Thyroid gland (tissue), 4 donors: Measurements from ENCODE around the gene CAST. TPM values are rescaled to one million over a fixed set of nuclear protein-coding genes. Genes with fewer than 3 reads are reported as not detected.

Experiments used
- DNase-seq, 2 donors: peaks; one replicate each; pipeline ENCODE4 v3.0.0-alpha.2; 2019
- H3K27ac ChIP-seq, 3 donors: fragments of 200-600 bp; sonication (generic); 1 replicate in 2 of 3; 2 replicates in 1 of 3; pipeline ENCODE4 v1.5.1; 2016 to 2019; ENCODE audit warnings: mild to moderate bottlenecking in 1 of 3, moderate library complexity in 1 of 3
- H3K27me3 ChIP-seq: fragments of 200-600 bp; sonication (generic); one replicate; pipeline ENCODE4 v1.5.1; 2019
- H3K36me3 ChIP-seq, 2 donors: fragments of 200-600 bp; sonication (generic); one replicate each; pipeline ENCODE4 v1.5.1; 2016 to 2019
- H3K4me1 ChIP-seq, 2 donors: fragments of 200-600 bp; sonication (generic); one replicate each; pipeline ENCODE4 v1.5.1; 2017 to 2019
- H3K4me3 ChIP-seq, 3 donors: fragments of 200-600 bp; sonication (generic); replicated peaks in 1 of 3; 1 replicate in 2 of 3; 2 replicates in 1 of 3; pipeline ENCODE4 v1.5.1; 2016; ENCODE audit warnings: mild to moderate bottlenecking in 1 of 3
- H3K9me3 ChIP-seq: fragments of 200-600 bp; sonication (generic); one replicate; pipeline ENCODE4 v1.5.1; 2017
- POLR2A ChIP-seq, 2 donors: fragments of 450-650 bp; IDR thresholded peaks; one replicate each; pipeline ENCODE4 v1.6.1; 2017; ENCODE audit warnings: antibody characterized with exemption in 2 of 2, mild to moderate bottlenecking in 2 of 2, moderate library complexity in 1 of 2
- WGBS, 2 donors: methylation state at CpG; one replicate each; pipeline ENCODE4 v1.1.5; 2017; 5-methylcytosine and 5-hydroxymethylcytosine counted together
- intact Hi-C: fragments of 100-400 bp; cut with DNase I; formaldehyde crosslinking; loops from one replicate; pipeline ENCODE4 v1.15.1; 2023
- total RNA-seq, 4 donors: library from RNA; depleted of rRNA; stranded (reverse); fragments of >200 nt; gene quantifications; one replicate each; pipeline ENCODE4 v1.2.3, GENCODE V29; 2016
- TF ChIP-seq, protein P1 (sequence below), 6 experiments: fragments of 200-600 bp in 3 of 6; fragments of 450-650 bp in 3 of 6; sonication (generic) in 3 of 6; IDR thresholded peaks; one replicate each; pipeline ENCODE4 v1.5.1; 2016 to 2019; ENCODE audit warnings: antibody characterized with exemption in 6 of 6, mild to moderate bottlenecking in 2 of 6, inconsistent platforms in 1 of 6, moderate library complexity in 1 of 6

Gene CAST
- total RNA-seq, 4 donors from 2014 or later = 177 to 278 (median 236) TPM

DNA sequence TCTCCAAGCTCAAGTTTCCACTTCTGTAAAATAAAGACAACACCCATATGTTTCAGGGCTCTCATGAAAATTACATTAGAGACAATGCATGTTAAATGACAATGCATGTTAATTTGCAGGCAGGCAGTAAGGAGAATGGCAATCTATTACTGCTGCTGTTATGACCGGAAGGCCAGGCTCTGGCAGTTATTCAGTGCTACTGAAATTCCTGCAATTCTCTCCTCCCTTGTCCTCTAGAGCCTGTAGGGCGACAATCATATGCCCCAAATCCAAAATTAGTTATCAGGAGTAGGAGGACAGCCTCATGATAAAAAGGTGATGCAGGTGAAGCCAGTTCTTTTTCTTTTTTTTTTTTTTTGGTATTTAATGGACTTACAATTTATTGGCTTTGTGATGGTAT is 42.2 kb upstream of the CAST start:
- no peak overlapping the region for H3K27ac ChIP-seq
- 83 to 87% methylated on average over 2 of the region's 2 CpGs for WGBS, 2 donors
- no peak for TF ChIP-seq POLR2A (IDR thresholded peaks at IDR 0.05)
- TF ChIP-seq, protein P1, sequence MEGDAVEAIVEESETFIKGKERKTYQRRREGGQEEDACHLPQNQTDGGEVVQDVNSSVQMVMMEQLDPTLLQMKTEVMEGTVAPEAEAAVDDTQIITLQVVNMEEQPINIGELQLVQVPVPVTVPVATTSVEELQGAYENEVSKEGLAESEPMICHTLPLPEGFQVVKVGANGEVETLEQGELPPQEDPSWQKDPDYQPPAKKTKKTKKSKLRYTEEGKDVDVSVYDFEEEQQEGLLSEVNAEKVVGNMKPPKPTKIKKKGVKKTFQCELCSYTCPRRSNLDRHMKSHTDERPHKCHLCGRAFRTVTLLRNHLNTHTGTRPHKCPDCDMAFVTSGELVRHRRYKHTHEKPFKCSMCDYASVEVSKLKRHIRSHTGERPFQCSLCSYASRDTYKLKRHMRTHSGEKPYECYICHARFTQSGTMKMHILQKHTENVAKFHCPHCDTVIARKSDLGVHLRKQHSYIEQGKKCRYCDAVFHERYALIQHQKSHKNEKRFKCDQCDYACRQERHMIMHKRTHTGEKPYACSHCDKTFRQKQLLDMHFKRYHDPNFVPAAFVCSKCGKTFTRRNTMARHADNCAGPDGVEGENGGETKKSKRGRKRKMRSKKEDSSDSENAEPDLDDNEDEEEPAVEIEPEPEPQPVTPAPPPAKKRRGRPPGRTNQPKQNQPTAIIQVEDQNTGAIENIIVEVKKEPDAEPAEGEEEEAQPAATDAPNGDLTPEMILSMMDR (IDR thresholded peaks at IDR 0.05) = no peak
- intact Hi-C loops = loop anchor here (10.0 kb wide), 2 partner anchors 75 to 105 kb away; no protein-coding TSS in a partner anchor
- no peaks in the 10 kb centered on the region for H3K36me3 ChIP-seq
- no peak for DNase-seq
- H3K27me3 ChIP-seq = no peaks in the 10 kb centered on the region
- H3K4me1 ChIP-seq = no peaks in the 10 kb centered on the region
- no peak overlapping the region for H3K4me3 ChIP-seq
- H3K9me3 ChIP-seq = no peaks in the 10 kb centered on the region

DNA sequence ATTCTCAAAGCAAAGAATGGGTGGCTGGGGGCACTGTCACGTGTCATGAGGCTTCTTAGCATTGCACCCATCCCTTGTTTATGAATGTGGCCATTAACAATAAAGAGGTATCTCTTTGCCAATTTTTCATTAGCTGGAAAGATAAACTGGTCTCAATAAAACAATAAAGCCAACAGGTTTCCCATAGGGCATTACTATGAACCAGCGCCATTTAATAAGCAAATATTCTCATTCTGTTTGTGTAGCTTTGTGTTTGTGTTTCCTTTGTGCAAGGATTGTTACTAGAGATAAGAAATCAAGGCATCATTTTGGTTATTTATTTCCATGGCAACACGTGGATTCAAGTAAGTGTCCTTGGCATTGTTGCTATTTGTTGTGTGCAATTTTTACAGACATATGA is 37.6 kb upstream of the CAST start:
- no peak overlapping the region for H3K4me3 ChIP-seq
- 71 to 78% methylated on average over 3 of the region's 3 CpGs for WGBS, 2 donors
- intact Hi-C loops = no loop called here
- no peak for DNase-seq
- H3K27me3 ChIP-seq = no peaks in the 10 kb centered on the region
- TF ChIP-seq, protein P1 (IDR thresholded peaks at IDR 0.05) = no peak
- no peak for TF ChIP-seq POLR2A (IDR thresholded peaks at IDR 0.05)
- no peaks in the 10 kb centered on the region for H3K4me1 ChIP-seq
- H3K36me3 ChIP-seq = no peaks in the 10 kb centered on the region
- no peak overlapping the region for H3K27ac ChIP-seq
- no peaks in the 10 kb centered on the region for H3K9me3 ChIP-seq

DNA sequence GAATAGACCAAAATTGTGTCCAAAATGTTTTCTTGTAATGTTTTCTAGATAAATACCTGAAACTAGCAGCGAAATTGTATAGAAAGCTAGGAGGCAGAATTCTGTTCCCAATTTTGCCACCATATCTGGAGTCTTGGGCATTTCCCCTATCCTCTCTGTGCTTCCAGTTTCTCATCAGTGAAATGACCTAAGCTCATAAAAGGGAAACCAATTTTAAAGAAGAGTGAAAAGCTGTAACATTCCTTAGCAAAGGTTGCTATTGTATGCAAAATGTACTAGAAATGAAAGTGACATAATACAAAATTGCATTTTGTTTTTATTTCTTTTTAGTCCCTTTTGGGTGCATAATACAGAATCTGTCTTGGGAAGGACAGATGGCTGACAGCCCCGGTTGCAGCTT is 36.8 kb upstream of the CAST start:
- TF ChIP-seq, protein P1 (IDR thresholded peaks at IDR 0.05) = no peak
- TF ChIP-seq POLR2A (IDR thresholded peaks at IDR 0.05) = no peak
- H3K4me3 ChIP-seq = no peak overlapping the region
- H3K36me3 ChIP-seq = no peaks in the 10 kb centered on the region
- DNase-seq = no peak
- intact Hi-C loops = no loop called here
- H3K27ac ChIP-seq = no peak overlapping the region
- 75 to 88% methylated on average over 2 of the region's 2 CpGs for WGBS, 2 donors
- H3K27me3 ChIP-seq = no peaks in the 10 kb centered on the region
- H3K4me1 ChIP-seq = no peaks in the 10 kb centered on the region
- no peaks in the 10 kb centered on the region for H3K9me3 ChIP-seq

DNA sequence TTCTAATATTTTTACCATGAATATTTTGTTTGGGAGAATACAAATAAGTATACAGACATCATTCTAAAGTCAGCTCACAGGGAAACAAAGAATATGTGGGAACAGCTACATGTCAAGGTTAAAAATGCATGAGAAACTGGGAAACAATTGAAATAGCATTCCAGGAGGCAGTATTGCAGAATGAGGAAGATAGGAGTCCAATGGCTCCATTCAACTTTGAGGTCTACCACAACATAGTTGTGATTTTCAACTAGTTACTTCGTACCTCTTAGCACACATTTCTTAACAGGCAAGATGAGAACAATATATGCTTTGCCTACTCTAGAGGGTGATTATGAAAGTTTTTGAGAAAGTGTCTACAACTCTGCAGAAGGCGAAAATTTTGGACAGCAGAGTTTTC is 35.2 kb upstream of the CAST start:
- no peak for DNase-seq

DNA sequence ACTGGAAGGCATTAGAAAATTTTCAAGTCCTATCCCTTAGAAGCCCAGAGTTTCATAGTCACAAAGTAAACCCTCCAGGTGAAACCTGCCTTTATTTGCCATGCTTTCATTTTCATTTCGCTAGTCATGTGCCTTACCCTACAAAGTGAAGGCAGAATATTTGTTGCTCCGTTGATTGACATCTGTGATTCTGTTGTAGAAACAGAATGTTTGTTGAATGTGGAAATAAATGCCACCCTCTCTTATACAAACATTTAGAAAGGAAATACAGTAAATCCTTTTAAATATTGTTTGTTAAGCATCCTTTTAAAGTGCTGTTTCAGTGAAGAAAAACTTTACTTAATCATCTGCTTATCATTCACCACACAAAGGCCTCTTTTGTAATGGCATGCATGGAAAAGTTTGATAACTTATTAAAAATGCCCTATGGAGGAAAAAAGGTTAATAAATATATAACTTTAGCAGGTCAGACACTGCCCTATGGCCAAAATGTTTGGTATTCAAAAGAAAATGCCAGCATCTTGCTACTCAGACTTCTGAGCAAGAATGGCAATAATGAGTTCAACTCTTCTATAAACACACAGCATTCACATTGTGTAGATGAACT is 34.3 kb upstream of the CAST start:
- intact Hi-C loops = no loop called here
- no peaks in the 10 kb centered on the region for H3K4me1 ChIP-seq

More for the DNA sequence above, 35.2 kb upstream of the CAST start:
- no peak overlapping the region for H3K27ac ChIP-seq
- H3K9me3 ChIP-seq = no peaks in the 10 kb centered on the region
- intact Hi-C loops = no loop called here
- no peaks in the 10 kb centered on the region for H3K27me3 ChIP-seq
- TF ChIP-seq, protein P1 (IDR thresholded peaks at IDR 0.05) = no peak
- TF ChIP-seq POLR2A (IDR thresholded peaks at IDR 0.05) = no peak
- 91 to 95% methylated on average over 2 of the region's 2 CpGs for WGBS, 2 donors
- H3K4me1 ChIP-seq = no peaks in the 10 kb centered on the region
- H3K36me3 ChIP-seq = no peaks in the 10 kb centered on the region
- H3K4me3 ChIP-seq = no peak overlapping the region

More for the DNA sequence above, 34.3 kb upstream of the CAST start:
- Histone ChIP-seq H3K36me3 (no peaks in the 10 kb centered on the region), H3K27ac (no peak overlapping the region), H3K27me3 (no peaks in the 10 kb centered on the region), H3K9me3 (no peaks in the 10 kb centered on the region), H3K4me3 (no peak overlapping the region)
- 95% methylated on average over 2 of the region's 2 CpGs for WGBS, 2 donors
- TF ChIP-seq POLR2A (IDR thresholded peaks at IDR 0.05) = no peak
- TF ChIP-seq, protein P1 (IDR thresholded peaks at IDR 0.05) = no peak
- DNase-seq = no peak
